Subcutaneous abdominal adipose tissue (tissue), 5 donors: ENCODE data around the gene SLC27A4.

Experiments
- H3K27ac ChIP-seq: one replicate; pipeline ENCODE4 v1.7.0; 2013; ENCODE audit warnings: low read depth, mild to moderate bottlenecking, inconsistent platforms, low read length, moderate library complexity
- H3K27me3 ChIP-seq, 5 donors: one replicate each; pipeline ENCODE4 v1.7.0; 2013; ENCODE audit warnings: low read length in 5 of 5, inconsistent platforms in 1 of 5; ENCODE audit not compliant: control insufficient read depth in 5 of 5, insufficient read depth in 4 of 5
- H3K36me3 ChIP-seq, 5 donors: one replicate each; pipeline ENCODE4 v1.7.0; 2013; ENCODE audit warnings: low read length in 5 of 5; ENCODE audit not compliant: control insufficient read depth in 5 of 5, insufficient read depth in 5 of 5
- H3K4me1 ChIP-seq, 5 donors: one replicate each; pipeline ENCODE4 v1.7.0; 2013; ENCODE audit warnings: low read length in 5 of 5, mild to moderate bottlenecking in 3 of 5, moderate library complexity in 1 of 5; ENCODE audit not compliant: control insufficient read depth in 5 of 5, insufficient read depth in 5 of 5
- H3K4me3 ChIP-seq, 5 donors: one replicate each; pipeline ENCODE4 v1.7.0; 2013; ENCODE audit warnings: low read length in 5 of 5, low read depth in 1 of 5
- H3K9ac ChIP-seq, 5 donors: one replicate each; pipeline ENCODE4 v1.7.0; 2013; ENCODE audit warnings: low read length in 5 of 5, mild to moderate bottlenecking in 4 of 5, moderate library complexity in 3 of 5
- H3K9me3 ChIP-seq, 5 donors: one replicate each; pipeline ENCODE4 v1.7.0; 2013; ENCODE audit warnings: low read length in 5 of 5; ENCODE audit not compliant: control insufficient read depth in 5 of 5
- donor health status: healthy.
- donor health status: healthy.
- donor health status: healthy.
- donor health status: healthy.
- donor health status: healthy.

The SLC27A4 gene

DNA sequence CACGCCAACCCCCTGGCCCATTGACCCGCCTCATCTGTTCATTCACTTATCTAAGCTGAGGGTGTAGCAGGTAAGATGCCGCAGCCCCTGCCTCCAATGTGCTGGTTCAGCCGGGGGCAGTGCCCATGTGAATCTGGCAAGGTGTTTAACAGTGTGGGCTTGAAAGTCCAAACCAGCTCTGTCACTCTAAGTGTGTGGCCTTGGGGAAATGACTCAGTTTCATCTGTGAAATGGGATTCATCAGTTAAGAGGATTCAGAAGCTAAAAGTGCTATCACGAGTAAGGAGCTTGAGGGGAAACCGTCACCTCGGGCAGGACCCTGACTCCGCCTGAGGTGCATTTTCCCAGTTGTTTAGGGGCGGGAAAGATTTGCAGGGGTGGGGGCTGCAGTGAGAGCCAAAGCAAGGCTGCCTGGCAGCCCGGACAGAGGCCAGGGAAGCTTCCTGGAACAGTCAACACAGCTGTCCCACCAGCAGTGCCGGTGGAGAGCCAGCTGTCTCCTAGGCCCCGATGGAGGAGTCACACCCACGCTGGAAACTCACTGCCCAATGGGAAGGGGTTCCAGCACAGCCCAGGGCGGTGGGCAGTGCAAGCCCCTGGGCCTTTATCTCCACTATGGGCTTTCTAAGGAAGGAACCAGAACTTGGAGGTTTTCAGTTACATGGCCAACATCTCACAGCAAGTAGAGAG, 21.1 kb downstream of the SLC27A4 start:
- Histone ChIP-seq H3K27me3 (peaks cover 0 to 8% (median 5%) of the 10 kb centered on the region in 5 donors), H3K36me3 (peaks cover 0 to 20% (median 5%) of the 10 kb centered on the region in 5 donors), H3K4me3 (peak overlapping the region in 4 of 5 donors; percentile 71 to 81 (median 74)), H3K9ac (peak overlapping the region in 4 of 5 donors; percentile 31 to 76 (median 45)), H3K27ac (peak overlapping the region; percentile 46), H3K4me1 (peaks cover 10 to 28% (median 22%) of the 10 kb centered on the region in 5 donors), H3K9me3 (no peaks in the 10 kb centered on the region)

DNA sequence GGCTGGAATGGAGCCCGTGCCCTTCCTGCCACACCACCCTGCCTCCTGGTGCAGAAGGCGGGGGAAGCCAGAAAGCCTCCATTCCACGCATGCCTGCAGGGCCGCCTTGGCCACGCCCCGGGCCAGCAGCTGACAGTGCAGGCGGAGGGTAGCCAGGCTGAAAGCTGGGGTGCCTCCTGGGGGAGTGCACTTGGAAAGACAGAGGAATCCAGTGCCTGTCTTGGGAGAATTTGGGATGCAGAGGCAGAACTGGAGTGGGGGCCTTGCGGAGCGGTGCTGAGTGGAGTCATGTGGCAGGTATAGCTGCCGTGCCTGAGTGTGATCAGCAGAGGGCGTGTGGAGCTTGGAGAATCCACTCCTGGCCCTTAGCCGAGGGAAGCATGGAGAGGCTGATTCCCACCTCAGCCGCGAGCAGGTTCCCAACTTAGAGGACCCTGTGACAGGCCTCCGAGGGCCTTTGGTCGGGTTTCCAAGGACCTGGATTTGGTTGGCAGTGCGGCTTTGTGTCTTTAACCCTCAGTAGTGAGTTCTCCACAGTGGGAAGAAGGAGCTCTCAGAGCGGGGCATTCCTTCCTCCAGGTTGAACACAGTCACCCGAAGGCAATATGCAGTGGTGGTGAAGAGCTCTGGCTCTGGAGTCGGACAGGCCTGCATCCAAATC, 21.8 kb downstream of the SLC27A4 start:
- H3K36me3 ChIP-seq, result peaks cover 0 to 19% (median 5%) of the 10 kb centered on the region in 5 donors
- H3K27me3 ChIP-seq, result peaks cover 0 to 8% (median 5%) of the 10 kb centered on the region in 5 donors
- peaks cover 10 to 28% (median 22%) of the 10 kb centered on the region in 5 donors for H3K4me1 ChIP-seq
- H3K9ac ChIP-seq, result peak overlapping the region; percentile 31 to 84 (median 47)
- peak overlapping the region; percentile 71 to 81 (median 74) for H3K4me3 ChIP-seq
- H3K9me3 ChIP-seq, result no peaks in the 10 kb centered on the region
- H3K27ac ChIP-seq, result peak overlapping the region; percentile 46

DNA sequence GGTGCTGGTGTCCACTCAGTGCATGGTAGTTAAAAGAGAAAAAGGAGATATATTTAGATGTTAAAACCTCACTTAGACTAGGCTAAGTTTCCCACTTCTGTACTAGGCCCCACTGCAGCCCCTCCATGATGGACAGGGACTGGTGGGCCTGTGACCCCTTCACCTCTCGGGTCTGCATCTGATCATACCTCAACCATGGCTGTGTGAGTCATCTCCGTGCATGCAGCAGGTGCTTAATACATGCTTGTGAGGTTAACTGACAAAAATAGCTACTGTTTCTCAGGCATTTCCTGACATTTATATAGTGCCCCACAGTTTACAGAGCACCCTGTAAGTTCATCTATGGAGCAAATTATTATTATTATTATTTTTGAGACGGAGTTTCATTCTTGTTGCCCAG, 22.4 kb downstream of the SLC27A4 start:
- Histone ChIP-seq H3K36me3 (peaks cover 0 to 13% (median 0%) of the 10 kb centered on the region in 5 donors), H3K4me3 (no peak overlapping the region), H3K9me3 (no peaks in the 10 kb centered on the region), H3K27ac (no peak overlapping the region), H3K9ac (peak overlapping the region in 1 of 5 donors; percentile 47), H3K27me3 (peaks cover 0 to 8% (median 5%) of the 10 kb centered on the region in 5 donors), H3K4me1 (peaks cover 10 to 28% (median 22%) of the 10 kb centered on the region in 5 donors)

DNA sequence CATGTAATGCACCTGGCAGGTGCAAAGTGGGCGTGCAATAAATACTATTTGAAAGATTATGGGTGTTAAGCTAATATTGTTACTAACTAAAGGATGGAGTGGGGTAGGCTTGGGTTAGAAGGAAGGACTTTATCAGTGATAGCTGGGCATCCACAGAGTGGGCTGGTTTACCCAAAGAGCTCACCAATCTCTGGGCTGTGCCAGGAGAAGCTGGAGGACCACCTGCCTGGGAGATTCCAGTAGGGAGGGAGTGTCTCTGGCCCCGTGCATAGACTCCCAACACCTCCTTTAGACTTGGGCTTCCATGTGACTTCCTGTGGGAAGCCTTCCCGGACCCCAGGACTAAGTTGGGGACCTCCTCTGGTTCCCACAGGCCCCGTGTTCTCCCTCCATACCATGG, 25.2 kb downstream of the SLC27A4 start:
- Histone ChIP-seq H3K4me3 (peak overlapping the region in 2 of 5 donors; percentile 58 to 65), H3K27me3 (peaks cover 0 to 8% (median 5%) of the 10 kb centered on the region in 5 donors)

DNA sequence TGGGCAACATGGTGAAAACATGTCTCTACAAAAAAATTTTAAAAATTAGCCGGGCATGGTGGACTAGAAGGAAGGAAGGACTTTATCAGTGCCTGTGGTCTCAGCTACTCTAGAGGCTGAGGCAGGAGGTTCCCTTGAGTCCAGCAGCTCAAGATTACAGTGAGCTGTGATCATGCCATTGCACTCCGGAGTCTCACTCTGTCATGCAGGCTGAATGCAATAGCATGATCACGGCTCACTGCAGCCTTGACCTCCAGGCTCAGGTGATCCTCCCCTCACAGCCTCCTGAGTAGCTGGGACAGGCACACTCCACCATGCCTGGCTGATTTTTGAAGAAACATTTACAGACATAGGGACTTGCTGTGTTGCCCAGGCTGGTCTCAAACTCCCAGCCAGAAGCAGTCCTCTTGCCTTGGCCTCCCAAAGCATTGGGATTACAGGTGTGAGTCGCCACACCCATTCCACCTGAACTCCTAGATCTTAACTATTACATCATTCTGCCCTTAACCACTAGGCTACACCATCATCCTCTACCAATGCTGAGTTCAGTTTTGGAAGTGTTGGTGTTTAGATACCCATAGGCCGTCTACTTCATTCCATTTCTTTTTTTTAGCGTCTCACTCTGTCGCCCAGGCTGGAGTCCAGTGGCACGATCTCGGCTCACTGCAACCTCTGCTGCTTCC, 28.8 kb downstream of the SLC27A4 start:
- Histone ChIP-seq H3K27ac (no peak overlapping the region), H3K9ac (peak overlapping the region in 1 of 5 donors; percentile 11)

More for the DNA sequence above, 25.2 kb downstream of the SLC27A4 start:
- Histone ChIP-seq H3K27ac (no peak overlapping the region), H3K36me3 (peaks cover 0 to 2% (median 0%) of the 10 kb centered on the region in 5 donors), H3K9me3 (no peaks in the 10 kb centered on the region), H3K9ac (peak overlapping the region in 3 of 5 donors; percentile 8 to 79 (median 76)), H3K4me1 (peaks cover 10 to 32% (median 27%) of the 10 kb centered on the region in 5 donors)

DNA sequence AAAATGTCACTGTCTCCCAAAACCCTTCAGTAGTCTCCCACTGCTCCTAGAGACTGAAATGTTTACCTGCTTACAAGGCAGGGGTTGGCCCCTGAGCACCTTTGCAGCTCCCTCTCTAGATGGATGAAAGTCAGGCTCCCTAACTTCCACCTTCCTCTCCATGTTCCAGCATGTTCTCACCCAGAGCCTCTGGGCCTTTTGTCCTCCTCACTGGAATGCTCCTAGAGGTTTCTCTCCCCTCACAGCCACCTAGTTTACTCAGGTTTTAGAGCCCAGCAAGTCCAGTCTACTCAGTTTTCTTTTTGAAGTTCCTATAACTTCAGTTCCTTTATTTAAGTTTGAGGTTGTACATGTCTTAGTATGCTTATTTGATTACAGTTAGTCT, 30.0 kb downstream of the SLC27A4 start:
- Histone ChIP-seq H3K27ac (peak overlapping the region; percentile 90), H3K9ac (peak overlapping the region; percentile 65 to 99 (median 95)), H3K9me3 (no peaks in the 10 kb centered on the region), H3K4me1 (peaks cover 6 to 28% (median 20%) of the 10 kb centered on the region in 5 donors), H3K4me3 (peak overlapping the region; percentile 79 to 99 (median 97)), H3K27me3 (peaks cover 0 to 5% (median 4%) of the 10 kb centered on the region in 5 donors), H3K36me3 (peaks cover 0 to 20% (median 6%) of the 10 kb centered on the region in 5 donors)

More for the DNA sequence above, 28.8 kb downstream of the SLC27A4 start:
- Histone ChIP-seq H3K4me1 (peaks cover 6 to 37% (median 29%) of the 10 kb centered on the region in 5 donors), H3K27me3 (peaks cover 0 to 8% (median 5%) of the 10 kb centered on the region in 5 donors), H3K9me3 (no peaks in the 10 kb centered on the region), H3K36me3 (peaks cover 0 to 10% (median 6%) of the 10 kb centered on the region in 5 donors), H3K4me3 (no peak overlapping the region)

DNA sequence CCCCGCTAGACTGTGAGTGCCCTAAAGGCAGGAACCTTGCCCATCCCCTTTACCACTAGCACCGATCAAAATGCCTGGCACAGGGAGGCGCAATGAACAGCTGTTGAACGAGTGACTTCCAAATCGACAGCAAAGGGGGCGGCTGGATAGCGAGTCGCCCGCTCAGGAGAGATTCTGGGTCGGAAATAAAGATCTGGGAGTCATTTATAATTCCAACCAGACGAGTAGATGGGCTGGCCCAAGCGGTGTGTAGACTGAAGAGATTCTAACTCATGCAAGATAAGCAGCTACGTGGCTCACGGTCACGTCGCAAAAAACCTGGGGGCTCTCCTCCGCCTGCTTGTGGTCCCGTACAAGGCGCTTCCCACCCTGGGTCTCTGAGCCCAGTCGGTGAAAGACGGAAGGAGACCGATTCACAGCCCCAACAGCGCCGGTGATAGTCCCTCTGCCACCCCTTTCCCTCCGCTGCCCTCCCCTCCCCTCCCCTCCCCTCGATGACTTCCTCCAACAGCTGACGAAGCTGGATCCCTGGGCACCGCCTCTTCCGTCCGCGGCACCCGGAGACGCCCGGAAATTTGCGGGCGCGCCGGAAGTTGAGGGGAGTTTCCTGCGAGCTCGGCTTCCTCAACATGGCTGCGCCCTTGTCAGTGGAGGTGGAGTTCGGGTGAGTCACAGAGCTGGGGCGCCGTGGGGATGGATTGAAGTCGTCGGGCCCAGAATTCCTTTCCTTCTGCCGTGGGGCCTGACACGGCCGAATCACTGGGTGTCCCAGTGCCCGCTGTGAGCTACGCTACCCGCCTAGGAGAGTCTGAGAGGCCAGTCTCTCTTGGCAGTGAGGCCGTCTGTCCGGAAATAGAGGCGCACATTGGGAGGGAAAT, 30.7 kb downstream of the SLC27A4 start, which contains the start of gene URM1:
Gene URM1 (plus strand): TSS at position 623 of the 878 bp plus-strand sequence. CDS start 7 bp downstream, at position 630.
- H3K27me3 ChIP-seq, result no peaks in the 10 kb centered on the region
- peaks cover 2 to 25% (median 19%) of the 10 kb centered on the region in 5 donors for H3K4me1 ChIP-seq
- peak within 1 kb of the TSS; percentile 79 to 99 (median 97) for H3K4me3 ChIP-seq
- peak within 1 kb of the TSS; percentile 65 to 99 (median 97) for H3K9ac ChIP-seq
- H3K36me3 ChIP-seq, result peaks cover 0 to 25% (median 6%) of the 10 kb centered on the region in 5 donors
- no peaks in the 10 kb centered on the region for H3K9me3 ChIP-seq
- peak within 1 kb of the TSS; percentile 90 for H3K27ac ChIP-seq

DNA sequence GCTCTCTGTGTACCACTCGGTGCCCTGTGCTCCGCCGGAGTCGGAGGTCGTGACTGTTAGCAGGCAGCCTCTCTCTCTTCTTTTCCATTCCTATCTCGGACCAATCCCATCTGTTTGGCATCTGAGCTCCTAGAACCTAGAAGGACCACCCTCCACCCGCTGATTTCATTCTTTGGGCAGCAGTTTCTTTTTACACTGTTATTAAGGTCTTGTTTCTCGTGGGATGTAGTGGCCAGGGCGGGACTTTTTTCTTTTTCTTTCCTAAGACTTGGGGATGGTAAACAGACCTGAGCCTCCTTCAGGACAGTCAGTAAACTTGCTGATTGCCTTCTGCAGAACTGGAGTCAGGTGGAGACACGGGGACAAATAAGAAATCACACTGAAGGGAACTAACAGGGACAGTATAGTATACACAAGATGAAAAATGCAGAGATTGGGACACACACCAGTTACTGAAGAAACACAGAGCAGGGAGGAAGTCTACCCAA, 31.3 kb downstream of the SLC27A4 start:
- H3K4me3 ChIP-seq, result peak overlapping the region; percentile 79 to 99 (median 95)
- H3K9ac ChIP-seq, result peak overlapping the region; percentile 65 to 99 (median 97)
- no peaks in the 10 kb centered on the region for H3K27me3 ChIP-seq
- H3K27ac ChIP-seq, result peak overlapping the region; percentile 90
- H3K36me3 ChIP-seq, result peaks cover 0 to 25% (median 6%) of the 10 kb centered on the region in 5 donors
- peaks cover 2 to 25% (median 19%) of the 10 kb centered on the region in 5 donors for H3K4me1 ChIP-seq
- H3K9me3 ChIP-seq, result no peaks in the 10 kb centered on the region
